Measurements from ENCODE around the gene FKBP5. TPM values are rescaled to one million over a fixed set of nuclear protein-coding genes. Genes with fewer than 3 reads are reported as not detected.

Gene FKBP5
- total RNA-seq, 1 experiment from 2014 or later, result 33.9 TPM

DNA sequence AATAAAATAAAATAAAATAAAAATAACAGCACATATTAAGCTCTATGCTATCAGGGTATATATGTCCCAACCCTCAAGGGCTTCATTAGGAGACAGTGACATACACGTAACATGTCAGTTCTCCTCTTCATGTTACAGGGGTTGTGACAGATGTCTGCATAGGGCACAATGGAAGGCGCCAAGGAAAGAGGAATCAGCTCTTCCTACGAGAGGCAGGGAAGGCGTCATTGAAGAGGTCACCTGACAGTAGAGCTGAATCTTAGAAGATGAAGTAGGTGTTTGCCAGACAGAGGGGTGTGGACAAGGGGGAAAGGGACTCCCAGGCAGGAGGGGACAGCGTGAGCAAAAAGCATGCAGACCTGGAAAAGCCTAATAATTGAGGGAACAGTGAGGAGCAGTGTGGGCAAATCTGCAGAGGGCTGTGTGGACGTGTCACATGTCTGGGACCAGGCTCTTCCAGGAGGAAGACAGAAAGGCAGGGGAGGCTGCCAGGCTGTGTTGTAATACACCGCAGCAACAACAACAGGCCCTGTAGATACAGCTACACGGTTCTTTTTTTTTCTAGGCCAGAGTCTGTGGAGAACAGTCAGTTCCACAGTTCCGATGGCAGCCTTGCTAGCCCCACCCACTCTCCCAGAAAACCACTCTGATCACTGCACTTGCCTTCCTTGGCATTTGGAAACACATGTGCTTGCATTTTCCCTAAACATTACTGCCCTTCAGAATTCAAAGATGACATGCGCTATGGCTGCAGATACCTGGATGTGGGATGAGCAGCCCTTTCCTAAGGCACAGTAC is 2.5 kb upstream of the FKBP5 start:
- H3K79me2 ChIP-seq (ENCODE audit: insufficient read depth, low read length), result peaks cover 2% of the 10 kb centered on the region; the same call in 1 of the 2 replicates
- no peak overlapping the region for H2BK15ac ChIP-seq (ENCODE audit: low read depth, low read length)
- Mint-ChIP-seq H3K9me3 (peaks cover 0 to 3% of the 10 kb centered on the region in 2 experiments; a peak in 2 of 5 replicates), H3K4me3 (no peak overlapping the region), H3K27ac (0 out of 7 replicates have a peak overlapping the region, but pooled peaks of 1 of the 3 experiments have one; percentile 3), H3K36me3 (ENCODE audit: insufficient read depth in 1 of 3, low read depth in 3 of 3) (peaks cover 0 to 1% (median 0%) of the 10 kb centered on the region in 3 experiments; a peak in 1 of 7 replicates), H3K4me1 (peaks cover 12 to 19% of the 10 kb centered on the region in 2 experiments), H3K27me3 (ENCODE audit: low read depth) (peaks cover 14% of the 10 kb centered on the region)
- H2AFZ ChIP-seq (ENCODE audit: low read length), result no peak overlapping the region
- no peak overlapping the region for H3T11ph ChIP-seq (ENCODE audit: low read length)
- no peak overlapping the region for H3K4ac ChIP-seq (ENCODE audit: low read depth, low read length)
- H3K14ac ChIP-seq (ENCODE audit: insufficient read depth, low read length), result no peak overlapping the region
- H2BK120ac ChIP-seq (ENCODE audit: low read depth, low read length, poor library complexity, severe bottlenecking), result no peak overlapping the region
- TF ChIP-seq, protein P1, sequence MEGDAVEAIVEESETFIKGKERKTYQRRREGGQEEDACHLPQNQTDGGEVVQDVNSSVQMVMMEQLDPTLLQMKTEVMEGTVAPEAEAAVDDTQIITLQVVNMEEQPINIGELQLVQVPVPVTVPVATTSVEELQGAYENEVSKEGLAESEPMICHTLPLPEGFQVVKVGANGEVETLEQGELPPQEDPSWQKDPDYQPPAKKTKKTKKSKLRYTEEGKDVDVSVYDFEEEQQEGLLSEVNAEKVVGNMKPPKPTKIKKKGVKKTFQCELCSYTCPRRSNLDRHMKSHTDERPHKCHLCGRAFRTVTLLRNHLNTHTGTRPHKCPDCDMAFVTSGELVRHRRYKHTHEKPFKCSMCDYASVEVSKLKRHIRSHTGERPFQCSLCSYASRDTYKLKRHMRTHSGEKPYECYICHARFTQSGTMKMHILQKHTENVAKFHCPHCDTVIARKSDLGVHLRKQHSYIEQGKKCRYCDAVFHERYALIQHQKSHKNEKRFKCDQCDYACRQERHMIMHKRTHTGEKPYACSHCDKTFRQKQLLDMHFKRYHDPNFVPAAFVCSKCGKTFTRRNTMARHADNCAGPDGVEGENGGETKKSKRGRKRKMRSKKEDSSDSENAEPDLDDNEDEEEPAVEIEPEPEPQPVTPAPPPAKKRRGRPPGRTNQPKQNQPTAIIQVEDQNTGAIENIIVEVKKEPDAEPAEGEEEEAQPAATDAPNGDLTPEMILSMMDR (conservative IDR thresholded peaks at IDR 0.05), result no peak
- H4K8ac ChIP-seq (replicated peaks; ENCODE audit: insufficient read length, low read depth, low read length), result no peak overlapping the region
- no peaks in the 10 kb centered on the region for H3K79me1 ChIP-seq (ENCODE audit: insufficient read depth, low read depth, low read length, poor library complexity, severe bottlenecking)
- H3K9me3 ChIP-seq (ENCODE audit: control insufficient read depth, low read depth, low read length), result no peaks in the 10 kb centered on the region
- H3K18ac ChIP-seq (ENCODE audit: insufficient read length, low read depth, low read length), result no peak overlapping the region
- no peaks in the 10 kb centered on the region for H4K20me1 ChIP-seq (ENCODE audit: control insufficient read depth, insufficient read depth, insufficient read length)
- H3K56ac ChIP-seq (ENCODE audit: insufficient read length, low read depth, low read length), result no peak overlapping the region
- H2AK5ac ChIP-seq (ENCODE audit: insufficient read length, low read length), result no peak overlapping the region
- H4K5ac ChIP-seq (ENCODE audit: insufficient read length, low read depth, low read length), result no peak overlapping the region
- no peak overlapping the region for H3K23ac ChIP-seq (ENCODE audit: insufficient read length, low read depth, low read length)
- H4K91ac ChIP-seq (ENCODE audit: insufficient read length, low read depth, low read length), result no peak overlapping the region
- no peak overlapping the region for H2BK5ac ChIP-seq (ENCODE audit: insufficient read length, low read length)
- DNase-seq, result no peak
- H2BK12ac ChIP-seq (ENCODE audit: insufficient read length, low read depth, low read length), result no peak overlapping the region
- H3K9ac ChIP-seq (ENCODE audit: extremely low read depth, insufficient read length, low read length), result no peak overlapping the region
- H2BK20ac ChIP-seq (ENCODE audit: low read depth, low read length, poor library complexity, severe bottlenecking), result no peak overlapping the region
- no peaks in the 10 kb centered on the region; the same call in 1 of the 2 replicates for H3K4me1 ChIP-seq (ENCODE audit: insufficient read depth, low read length)
- H3K23me2 ChIP-seq (ENCODE audit: insufficient read length, low read depth, low read length, poor library complexity, severe bottlenecking), result peaks cover 6% of the 10 kb centered on the region
- H3K27me3 ChIP-seq (ENCODE audit: insufficient read depth, low read length), result no peaks in the 10 kb centered on the region
- H3K4me2 ChIP-seq (ENCODE audit: insufficient read depth, insufficient read length, low read length), result no peak overlapping the region
- no peak overlapping the region for H3K27ac ChIP-seq (ENCODE audit: insufficient read length, low read depth, low read length)
- no CpG with 5 or more reads among the region's 10 CpGs for WGBS (ENCODE audit: extremely low coverage, insufficient read length, low lambda C conversion rate)
